HUES48 (cell line): ENCODE results near the gene GLI2.

Experiments used
- H3K27ac ChIP-seq: one replicate; pipeline ENCODE4 v1.7.0; 2013; ENCODE audit warnings: low read depth, low read length, inconsistent platforms
- H3K27me3 ChIP-seq: 2 replicates; pipeline ENCODE4 v1.6.1; 2013; ENCODE audit warnings: mild to moderate bottlenecking, low read length; ENCODE audit not compliant: control insufficient read depth, insufficient read depth
- H3K36me3 ChIP-seq: 2 replicates; pipeline ENCODE4 v1.6.1; 2013; ENCODE audit warnings: low read length; ENCODE audit not compliant: control insufficient read depth, insufficient read depth
- H3K4me1 ChIP-seq: 2 replicates; pipeline ENCODE4 v1.6.1; 2013; ENCODE audit warnings: mild to moderate bottlenecking, low read length; ENCODE audit not compliant: control insufficient read depth, insufficient read depth
- H3K4me3 ChIP-seq: 2 replicates; pipeline ENCODE4 v1.5.1; 2013; ENCODE audit warnings: mild to moderate bottlenecking, low read depth, low read length
- H3K9ac ChIP-seq: 2 replicates; pipeline ENCODE4 v1.6.1; 2013; ENCODE audit warnings: mild to moderate bottlenecking, low read depth, low read length, moderate library complexity
- H3K9me3 ChIP-seq: 2 replicates; pipeline ENCODE4 v1.6.1; 2013; ENCODE audit warnings: low read length; ENCODE audit not compliant: control insufficient read depth, insufficient read depth

Gene GLI2

GRCh38 chr2:120765678-120766469 lies 30.2 kb downstream of the GLI2 start:
- peak overlapping the region; percentile 63 for H3K27ac ChIP-seq
- H3K4me1 ChIP-seq, result peaks cover 32% of the 10 kb centered on the region
- no peak overlapping the region for H3K4me3 ChIP-seq
- H3K9me3 ChIP-seq, result no peaks in the 10 kb centered on the region
- H3K27me3 ChIP-seq, result no peaks in the 10 kb centered on the region
- no peak overlapping the region for H3K9ac ChIP-seq
- H3K36me3 ChIP-seq, result no peaks in the 10 kb centered on the region

- Histone ChIP-seq H3K4me1 (peaks cover 39% of the 10 kb centered on the region), H3K36me3 (no peaks in the 10 kb centered on the region), H3K9me3 (no peaks in the 10 kb centered on the region), H3K27me3 (no peaks in the 10 kb centered on the region), H3K27ac (peak overlapping the region; percentile 52), H3K9ac (no peak overlapping the region), H3K4me3 (no peak overlapping the region)
These were observed 31.0 kb downstream of the GLI2 start for GRCh38 chr2:120766470-120767351.

GRCh38 chr2:120767486-120768005 lies 31.9 kb downstream of the GLI2 start:
- no peaks in the 10 kb centered on the region for H3K27me3 ChIP-seq
- no peaks in the 10 kb centered on the region for H3K9me3 ChIP-seq
- H3K4me1 ChIP-seq, result peaks cover 48% of the 10 kb centered on the region
- no peaks in the 10 kb centered on the region for H3K36me3 ChIP-seq
- no peak overlapping the region for H3K27ac ChIP-seq
- H3K4me3 ChIP-seq, result no peak overlapping the region
- no peak overlapping the region for H3K9ac ChIP-seq

GRCh38 chr2:120768112-120769048 lies 32.7 kb downstream of the GLI2 start:
- Histone ChIP-seq H3K27me3 (no peaks in the 10 kb centered on the region), H3K4me3 (no peak overlapping the region), H3K4me1 (peaks cover 56% of the 10 kb centered on the region), H3K36me3 (no peaks in the 10 kb centered on the region), H3K9me3 (no peaks in the 10 kb centered on the region), H3K9ac (no peak overlapping the region), H3K27ac (no peak overlapping the region)

- Histone ChIP-seq H3K4me1 (peaks cover 63% of the 10 kb centered on the region), H3K36me3 (no peaks in the 10 kb centered on the region), H3K4me3 (no peak overlapping the region), H3K9ac (no peak overlapping the region), H3K9me3 (no peaks in the 10 kb centered on the region), H3K27me3 (no peaks in the 10 kb centered on the region), H3K27ac (no peak overlapping the region)
These were observed 33.6 kb downstream of the GLI2 start for GRCh38 chr2:120769076-120769786.

- H3K9ac ChIP-seq, result no peak overlapping the region
- H3K4me3 ChIP-seq, result no peak overlapping the region
- no peak overlapping the region for H3K27ac ChIP-seq
- H3K4me1 ChIP-seq, result peaks cover 63% of the 10 kb centered on the region
- no peaks in the 10 kb centered on the region for H3K36me3 ChIP-seq
- no peaks in the 10 kb centered on the region for H3K27me3 ChIP-seq
- no peaks in the 10 kb centered on the region for H3K9me3 ChIP-seq
These were observed 34.1 kb downstream of the GLI2 start for GRCh38 chr2:120769787-120770120.

GRCh38 chr2:120770176-120770575 lies 34.5 kb downstream of the GLI2 start:
- H3K27ac ChIP-seq, result no peak overlapping the region
- H3K27me3 ChIP-seq, result no peaks in the 10 kb centered on the region
- no peak overlapping the region for H3K9ac ChIP-seq
- no peak overlapping the region for H3K4me3 ChIP-seq
- H3K9me3 ChIP-seq, result no peaks in the 10 kb centered on the region
- H3K36me3 ChIP-seq, result no peaks in the 10 kb centered on the region
- H3K4me1 ChIP-seq, result peaks cover 60% of the 10 kb centered on the region

- Histone ChIP-seq H3K9ac (no peak overlapping the region), H3K36me3 (no peaks in the 10 kb centered on the region), H3K9me3 (no peaks in the 10 kb centered on the region), H3K27me3 (no peaks in the 10 kb centered on the region), H3K4me1 (peaks cover 55% of the 10 kb centered on the region), H3K4me3 (no peak overlapping the region), H3K27ac (no peak overlapping the region)
These were observed 35.0 kb downstream of the GLI2 start for GRCh38 chr2:120770641-120771040.

- Histone ChIP-seq H3K4me3 (no peak overlapping the region), H3K36me3 (no peaks in the 10 kb centered on the region), H3K27me3 (no peaks in the 10 kb centered on the region), H3K9ac (no peak overlapping the region), H3K27ac (no peak overlapping the region), H3K4me1 (peaks cover 49% of the 10 kb centered on the region), H3K9me3 (no peaks in the 10 kb centered on the region)
These were observed 35.6 kb downstream of the GLI2 start for GRCh38 chr2:120771111-120771780.
